Body of pancreas (tissue), 4 donors: ENCODE measurements around the gene BAZ2B.

Experiments used
- POLR2A ChIP-seq, 3 donors: fragments of 450-650 bp; IDR thresholded peaks; one replicate each; pipeline ENCODE4 v1.6.1; 2016; ENCODE audit warnings: antibody characterized with exemption in 3 of 3, mild to moderate bottlenecking in 2 of 3
- TF ChIP-seq, protein P1 (sequence below), 7 experiments: fragments of 450-650 bp in 4 of 7; fragments of 200-600 bp in 3 of 7; sonication (generic) in 3 of 7; IDR thresholded peaks; one replicate each; pipeline ENCODE4 v1.5.1; 2016 to 2019; ENCODE audit warnings: antibody characterized with exemption in 7 of 7

DNA sequence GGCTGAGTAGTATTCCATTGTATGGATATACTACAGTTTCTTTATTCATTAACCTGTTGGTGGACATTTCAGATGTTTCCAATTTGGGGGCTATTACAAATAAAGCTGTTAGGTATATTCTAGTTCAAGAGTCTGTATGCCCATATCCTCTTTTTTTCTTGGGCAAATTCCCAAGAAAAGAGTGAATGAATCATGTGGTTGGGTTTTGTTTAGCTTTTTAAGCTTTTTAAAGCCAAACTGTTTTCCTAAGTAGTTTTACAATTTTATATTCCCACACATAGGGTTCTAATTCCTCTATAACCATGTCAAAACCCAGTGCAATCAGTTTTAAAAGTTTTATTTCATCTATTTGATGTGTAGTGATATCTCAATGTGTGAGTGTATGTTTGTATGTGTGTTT, 44.9 kb upstream of the BAZ2B start:
- TF ChIP-seq POLR2A (IDR thresholded peaks at IDR 0.05), result no peak
- TF ChIP-seq, protein P1, sequence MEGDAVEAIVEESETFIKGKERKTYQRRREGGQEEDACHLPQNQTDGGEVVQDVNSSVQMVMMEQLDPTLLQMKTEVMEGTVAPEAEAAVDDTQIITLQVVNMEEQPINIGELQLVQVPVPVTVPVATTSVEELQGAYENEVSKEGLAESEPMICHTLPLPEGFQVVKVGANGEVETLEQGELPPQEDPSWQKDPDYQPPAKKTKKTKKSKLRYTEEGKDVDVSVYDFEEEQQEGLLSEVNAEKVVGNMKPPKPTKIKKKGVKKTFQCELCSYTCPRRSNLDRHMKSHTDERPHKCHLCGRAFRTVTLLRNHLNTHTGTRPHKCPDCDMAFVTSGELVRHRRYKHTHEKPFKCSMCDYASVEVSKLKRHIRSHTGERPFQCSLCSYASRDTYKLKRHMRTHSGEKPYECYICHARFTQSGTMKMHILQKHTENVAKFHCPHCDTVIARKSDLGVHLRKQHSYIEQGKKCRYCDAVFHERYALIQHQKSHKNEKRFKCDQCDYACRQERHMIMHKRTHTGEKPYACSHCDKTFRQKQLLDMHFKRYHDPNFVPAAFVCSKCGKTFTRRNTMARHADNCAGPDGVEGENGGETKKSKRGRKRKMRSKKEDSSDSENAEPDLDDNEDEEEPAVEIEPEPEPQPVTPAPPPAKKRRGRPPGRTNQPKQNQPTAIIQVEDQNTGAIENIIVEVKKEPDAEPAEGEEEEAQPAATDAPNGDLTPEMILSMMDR (IDR thresholded peaks at IDR 0.05), result no peak
